GM12878 (cell line): ENCODE results near the gene CTRL. TPM values are rescaled to one million over a fixed set of nuclear protein-coding genes. Genes with fewer than 3 reads are reported as not detected.

Experiments used
- ATAC-seq: fragments of 200-7000 bp; cut with Tn5 transposase; 3 replicates; pipeline ENCODE4 v1.9.1; 2020; ENCODE audit warnings: mild to moderate bottlenecking, moderate library complexity
- BruUV-seq: library from RNA; stranded (reverse); fragments of 400-500 nt; replicated peaks from 2 replicates; lab custom pipeline; 2021; lab: Mats Ljungman, UMichigan
- CTCF ChIA-PET: fragments of 300-600 bp; sonication (Branson Sonifier 250); formaldehyde crosslinking; extraction: SDS; loops from one replicate; lab custom pipeline; 2021; ENCODE audit warnings: inconsistent platforms; lab: Yijun Ruan, JAX
- POLR2A ChIA-PET: fragments of 350-600 bp; formaldehyde crosslinking; extraction: SDS; loops from one replicate; lab custom pipeline; 2021; ENCODE audit warnings: inconsistent platforms; lab: Charles Lee
- RAD21 ChIA-PET: fragments of 300-600 bp; sonication (Branson Sonifier 250); formaldehyde crosslinking; loops from one replicate; lab custom pipeline; 2023; ENCODE audit warnings: antibody characterized with exemption; ENCODE audit not compliant: unreplicated experiment; lab: Charles Lee
- SMC1A ChIA-PET: fragments of 300-600 bp; sonication (Branson Sonifier 250); formaldehyde crosslinking; loops from one replicate; lab custom pipeline; 2023; ENCODE audit not compliant: unreplicated experiment, uncharacterized antibody; lab: Charles Lee
- DNase-seq: peaks from one replicate; pipeline ENCODE4 v3.0.0-alpha.2; 2011; ENCODE audit warnings: low read depth, low spot score
- FAIRE-seq: peaks from 3 replicates; lab custom pipeline; 2011; peaks lifted over from hg19 to GRCh38; lab: Jason Lieb, UNC
- H2AFZ ChIP-seq: 2 replicates; pipeline ENCODE4 v1.6.0; 2011; ENCODE audit warnings: low read depth, low read length, control low read depth; ENCODE audit not compliant: control insufficient read depth
- H3K27ac ChIP-seq: 2 replicates; pipeline ENCODE4 v1.5.1; 2011; ENCODE audit warnings: control low read depth; ENCODE audit not compliant: control insufficient read depth, insufficient read depth
- H3K27me3 ChIP-seq, 2 experiments: replicated peaks in 1 of 2; 2 replicates each; pipeline versions ENCODE4 v1.6.0 to v1.6.1; 2011; ENCODE audit warnings: low read length in 1 of 2; ENCODE audit not compliant: control insufficient read depth in 2 of 2, insufficient read depth in 2 of 2
- H3K36me3 ChIP-seq, 2 experiments: 2 replicates each; pipeline ENCODE4 v1.5.1; 2011; ENCODE audit warnings: low read length in 1 of 2; ENCODE audit not compliant: control insufficient read depth in 2 of 2, insufficient read depth in 2 of 2
- H3K4me1 ChIP-seq: 2 replicates; pipeline ENCODE4 v1.6.1; 2011; ENCODE audit warnings: mild to moderate bottlenecking, low read length, moderate library complexity, mixed read lengths; ENCODE audit not compliant: control insufficient read depth, insufficient read depth
- H3K4me2 ChIP-seq: 2 replicates; pipeline ENCODE4 v1.6.0; 2011; ENCODE audit warnings: control low read depth; ENCODE audit not compliant: control insufficient read depth, insufficient read depth
- H3K4me3 ChIP-seq: fragments of 200-600 bp; sonication (generic); 2 replicates; pipeline ENCODE4 v1.5.1; 2016
- H3K79me2 ChIP-seq: 2 replicates; pipeline ENCODE4 v1.6.0; 2011; ENCODE audit warnings: low read length; ENCODE audit not compliant: control insufficient read depth, insufficient read depth
- H3K9ac ChIP-seq: 2 replicates; pipeline ENCODE4 v1.8.0; 2011; ENCODE audit warnings: low read length, control low read depth, mixed read lengths; ENCODE audit not compliant: control insufficient read depth, insufficient read depth
- H3K9me3 ChIP-seq: replicated peaks from 3 replicates; pipeline ENCODE4 v1.5.1; 2011; ENCODE audit warnings: mild to moderate bottlenecking, low read length; ENCODE audit not compliant: control insufficient read depth, insufficient read depth
- H4K20me1 ChIP-seq: 2 replicates; pipeline ENCODE4 v1.6.0; 2011; ENCODE audit not compliant: control insufficient read depth, insufficient read depth
- KLF5 ChIP-seq: fragments of 450-650 bp; IDR thresholded peaks from 2 replicates; pipeline ENCODE4 v1.6.1; 2014; ENCODE audit warnings: mild to moderate bottlenecking; ENCODE audit not compliant: partially characterized antibody
- NRF1 ChIP-seq: conservative IDR thresholded peaks from 2 replicates; pipeline ENCODE4 v1.6.1; 2011; ENCODE audit warnings: mild to moderate bottlenecking, low read depth, low read length, improper control_type of control experiment
- POLR2A ChIP-seq: IDR thresholded peaks from 2 replicates; pipeline ENCODE4 v1.6.1; 2011; ENCODE audit warnings: low read depth, mild to moderate bottlenecking, low read length
- YBX1 ChIP-seq: fragments of 450-650 bp; IDR thresholded peaks from 2 replicates; pipeline ENCODE4 v1.6.1; 2016; ENCODE audit warnings: antibody characterized with exemption
- WGBS: methylation state at CpG from one replicate; pipeline ENCODE4 v1.1.6; 2016; ENCODE audit warnings: low lambda C conversion rate; ENCODE audit not compliant: insufficient replicate concordance, insufficient coverage; ENCODE audit errors: missing lambda C conversion rate; 5-methylcytosine and 5-hydroxymethylcytosine counted together
- in situ Hi-C: fragments of 300-500 bp; cut with MboI; formaldehyde crosslinking; loops from 9 replicates; pipeline ENCODE4 v1.14.3; 2018; ENCODE audit warnings: mixed read lengths
- intact Hi-C: fragments of 100-400 bp; cut with micrococcal nuclease; formaldehyde crosslinking; loops from one replicate; pipeline ENCODE4 v1.14.2; 2022; ENCODE audit not compliant: unreplicated experiment
- polyA plus RNA-seq, 11 experiments: library from polyadenylated mRNA; depleted of rRNA in 4 of 11; unstranded in 6 of 11; stranded (reverse) in 5 of 11; fragments of >200 nt; fragmentation: Nextera tagmentation in 4 of 11; fragmentation: Illumina TruSeq in 1 of 11; extraction: Ambion mirVana in 4 of 11; extraction: Trizol in 1 of 11; gene quantifications; 1 replicate in 1 of 11; 2 replicates in 10 of 11; pipeline versions ENCODE4 v1.2.1 to v1.2.3, GENCODE V29; 2011 to 2016; ENCODE audit warnings: inconsistent platforms in 2 of 11, missing spikeins in 2 of 11, low read depth in 1 of 11
- total RNA-seq, 4 experiments: library from RNA; depleted of rRNA in 3 of 4; stranded (reverse); fragments of >200 nt in 3 of 4; fragmentation: Illumina TruSeq in 1 of 4; extraction: Trizol in 1 of 4; gene quantifications; 2 replicates each; pipeline versions ENCODE4 v1.2.1 to v1.2.3, GENCODE V29; 2013 to 2021

The CTRL gene
- total and polyA plus RNA-seq, 10 of the 15 experiments (the other 5 are each of a cell fraction or from before 2014, with no cell fraction given): 1.1 to 4.9 (median 2.6) TPM

DNA sequence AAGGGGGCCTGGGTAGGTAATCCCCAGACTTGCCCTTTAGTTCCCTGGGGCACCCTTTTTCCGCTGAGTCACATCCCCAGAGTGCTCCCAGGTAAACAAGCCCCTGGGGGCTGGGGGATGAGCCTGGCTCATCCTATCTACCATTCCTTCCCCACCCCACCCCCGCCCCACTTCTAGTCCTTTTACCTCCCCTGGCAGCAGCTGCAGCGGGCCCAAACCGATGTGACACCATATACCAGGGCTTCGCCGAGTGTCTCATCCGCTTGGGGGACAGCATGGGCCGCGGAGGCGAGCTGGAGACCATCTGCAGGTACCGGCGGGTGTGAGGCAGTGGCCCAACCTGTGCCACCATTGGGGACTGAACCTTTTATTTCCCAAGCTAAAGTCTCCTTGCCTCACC lies 46.1 kb downstream of the CTRL start:
- no peak for ATAC-seq
- Histone ChIP-seq H3K4me3 (no peak overlapping the region), H4K20me1 (no peaks in the 10 kb centered on the region), H3K9me3 (no peaks in the 10 kb centered on the region), H3K27ac (no peak overlapping the region), H3K9ac (no peak overlapping the region), H3K79me2 (no peaks in the 10 kb centered on the region), H3K36me3 (peaks cover 9 to 33% of the 10 kb centered on the region in 2 experiments; a peak in 3 of 4 replicates), H3K4me2 (no peak overlapping the region), H3K27me3 (no peaks in the 10 kb centered on the region), H2AFZ (no peak overlapping the region), H3K4me1 (no peaks in the 10 kb centered on the region)
- ChIA-PET SMC1A (interaction anchor here (2.1 kb wide), 1 partner anchor 155 kb away, joined by 10 read pairs; no protein-coding TSS in a partner anchor), RAD21 (no interaction called here), POLR2A (interaction anchor here (1.3 kb wide), 1 partner anchor 12 kb away, joined by 3 read pairs; no protein-coding TSS in a partner anchor), CTCF (interaction anchor here (2.4 to 5.6 kb wide), 3 partner anchors 11 to 156 kb away, joined by 5 to 39 read pairs (median 9); partner anchors contain the start of genes EDC4 and PSMB10)
- 95% methylated on average over 9 of the region's 12 CpGs for WGBS
- intact Hi-C loops: no loop called here
- no TSS peak for BruUV-seq
- in situ Hi-C loops: no loop called here
- no peak for DNase-seq
- no peak for TF ChIP-seq NRF1
- no peak for TF ChIP-seq KLF5
- FAIRE-seq: no peak

DNA sequence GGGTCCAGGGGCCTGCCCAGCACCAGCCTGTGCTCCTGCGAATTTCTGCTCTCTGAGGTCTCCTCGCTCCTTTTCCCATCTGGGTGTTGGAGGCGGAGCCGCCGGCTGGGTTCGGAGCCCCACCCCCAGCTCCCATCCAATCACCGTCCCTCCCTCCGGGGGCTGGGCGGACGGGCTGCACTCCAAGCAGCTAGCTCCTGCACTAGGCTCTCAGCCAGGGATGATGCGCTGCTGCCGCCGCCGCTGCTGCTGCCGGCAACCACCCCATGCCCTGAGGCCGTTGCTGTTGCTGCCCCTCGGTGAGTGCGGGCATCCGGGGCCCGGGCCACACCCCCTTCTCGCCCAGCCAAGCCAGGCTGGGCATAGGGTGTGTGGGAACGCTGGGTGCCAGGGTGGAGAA lies 47.0 kb downstream of the CTRL start, which contains the start of gene NRN1L:
Gene NRN1L (plus strand): TSS at position 202 of the 400 bp plus-strand sequence. CDS start 19 bp downstream, at position 221.
- Histone ChIP-seq H3K9ac (no peak within 1 kb of the TSS), H3K4me3 (no peak within 1 kb of the TSS), H3K9me3 (no peaks in the 10 kb centered on the region), H3K79me2 (no peaks in the 10 kb centered on the region), H3K27me3 (no peaks in the 10 kb centered on the region), H4K20me1 (no peaks in the 10 kb centered on the region), H2AFZ (no peak within 1 kb of the TSS), H3K27ac (no peak within 1 kb of the TSS), H3K4me1 (no peaks in the 10 kb centered on the region), H3K36me3 (peaks cover 9 to 39% of the 10 kb centered on the region in 2 experiments; a peak in 3 of 4 replicates), H3K4me2 (no peak within 1 kb of the TSS)
- POLR2A ChIA-PET: interaction anchor here (1.3 kb wide), 1 partner anchor 13 kb away, joined by 3 read pairs; no protein-coding TSS in a partner anchor
- CTCF ChIA-PET: interaction anchor here (0.9 to 5.6 kb wide), 13 partner anchors 8 to 156 kb away, joined by 3 to 39 read pairs (median 5); partner anchors contain the start of genes EDC4, NUTF2, PSKH1 and PSMB10
- ATAC-seq (no peak), FAIRE-seq (no peak), DNase-seq (no peak)
- BruUV-seq: no TSS peak
- in situ Hi-C loops (no loop called here), intact Hi-C loops (loop anchor here (5.0 kb wide), 1 partner anchor 343 kb away; no protein-coding TSS in a partner anchor)
- WGBS: 99% methylated on average over 22 of the region's 22 CpGs
- TF ChIP-seq YBX1: no peak
- 0 out of 2 replicates have a peak, but pooled peaks have one; percentile 39 for TF ChIP-seq POLR2A
- SMC1A ChIA-PET: interaction anchor here (1.3 to 2.2 kb wide), 5 partner anchors 8 to 234 kb away, joined by 3 to 14 read pairs (median 5); partner anchors contain the start of gene PSKH1
- RAD21 ChIA-PET: interaction anchor here (0.6 to 3.2 kb wide), 4 partner anchors 16 to 177 kb away, joined by 3 to 14 read pairs (median 4); no protein-coding TSS in a partner anchor
